Testis (tissue), 3 donors: ENCODE results near the gene RANBP9. TPM values are rescaled to one million over a fixed set of nuclear protein-coding genes. Genes with fewer than 3 reads are reported as not detected.

Experiments used
- DNase-seq: peaks from one replicate; pipeline ENCODE4 v3.0.0-alpha.2; 2019
- H3K27ac ChIP-seq, 2 donors: fragments of 200-600 bp; sonication (generic); one replicate each; pipeline ENCODE4 v1.5.1; 2019
- H3K27me3 ChIP-seq: fragments of 200-600 bp; sonication (generic); one replicate; pipeline ENCODE4 v1.5.1; 2019
- H3K36me3 ChIP-seq: fragments of 200-600 bp; sonication (generic); one replicate; pipeline ENCODE4 v1.5.1; 2017; ENCODE audit warnings: low read depth; ENCODE audit errors: missing control alignments
- H3K4me1 ChIP-seq: fragments of 200-600 bp; sonication (generic); one replicate; pipeline ENCODE4 v1.5.1; 2019
- H3K4me3 ChIP-seq, 2 donors: fragments of 200-600 bp; sonication (generic); one replicate each; pipeline ENCODE4 v1.5.1; 2017 to 2019
- H3K9me3 ChIP-seq: fragments of 200-600 bp; sonication (generic); one replicate; pipeline ENCODE4 v1.5.1; 2017
- CTCF ChIP-seq, 3 experiments: fragments of 450-650 bp in 2 of 3; fragments of 200-600 bp in 1 of 3; sonication (generic) in 1 of 3; IDR thresholded peaks; one replicate each; pipeline ENCODE4 v1.5.1; 2016 to 2019; ENCODE audit warnings: antibody characterized with exemption in 3 of 3, mild to moderate bottlenecking in 2 of 3, moderate library complexity in 1 of 3
- POLR2A ChIP-seq: fragments of 450-650 bp; IDR thresholded peaks from one replicate; pipeline ENCODE4 v1.6.1; 2017; ENCODE audit warnings: antibody characterized with exemption, mild to moderate bottlenecking, moderate library complexity
- WGBS, 2 donors: methylation state at CpG; one replicate each; pipeline ENCODE4 v1.1.5; 2018; 5-methylcytosine and 5-hydroxymethylcytosine counted together
- intact Hi-C: fragments of 100-400 bp; cut with DNase I; formaldehyde crosslinking; loops from one replicate; pipeline ENCODE4 v1.15.1; 2023; ENCODE audit warnings: low total_unique reads
- polyA plus RNA-seq: library from polyadenylated mRNA; stranded (reverse); fragments of 350-450 nt; fragmentation: Illumina TruSeq; extraction: RNeasy Lipid Tissue Mini Kit (QIAGEN cat#74804); gene quantifications from one replicate; pipeline ENCODE4 v1.2.3, GENCODE V29; 2014; ENCODE audit warnings: low read depth, low replicate concordance; ENCODE audit not compliant: insufficient read depth
- total RNA-seq, 2 donors: library from RNA; depleted of rRNA; stranded (reverse); fragments of >200 nt; gene quantifications; one replicate each; pipeline ENCODE4 v1.2.3, GENCODE V29; 2016

RANBP9 gene
- total and polyA plus RNA-seq, 3 donors from 2014 or later = 114 to 265 (median 131) TPM

DNA sequence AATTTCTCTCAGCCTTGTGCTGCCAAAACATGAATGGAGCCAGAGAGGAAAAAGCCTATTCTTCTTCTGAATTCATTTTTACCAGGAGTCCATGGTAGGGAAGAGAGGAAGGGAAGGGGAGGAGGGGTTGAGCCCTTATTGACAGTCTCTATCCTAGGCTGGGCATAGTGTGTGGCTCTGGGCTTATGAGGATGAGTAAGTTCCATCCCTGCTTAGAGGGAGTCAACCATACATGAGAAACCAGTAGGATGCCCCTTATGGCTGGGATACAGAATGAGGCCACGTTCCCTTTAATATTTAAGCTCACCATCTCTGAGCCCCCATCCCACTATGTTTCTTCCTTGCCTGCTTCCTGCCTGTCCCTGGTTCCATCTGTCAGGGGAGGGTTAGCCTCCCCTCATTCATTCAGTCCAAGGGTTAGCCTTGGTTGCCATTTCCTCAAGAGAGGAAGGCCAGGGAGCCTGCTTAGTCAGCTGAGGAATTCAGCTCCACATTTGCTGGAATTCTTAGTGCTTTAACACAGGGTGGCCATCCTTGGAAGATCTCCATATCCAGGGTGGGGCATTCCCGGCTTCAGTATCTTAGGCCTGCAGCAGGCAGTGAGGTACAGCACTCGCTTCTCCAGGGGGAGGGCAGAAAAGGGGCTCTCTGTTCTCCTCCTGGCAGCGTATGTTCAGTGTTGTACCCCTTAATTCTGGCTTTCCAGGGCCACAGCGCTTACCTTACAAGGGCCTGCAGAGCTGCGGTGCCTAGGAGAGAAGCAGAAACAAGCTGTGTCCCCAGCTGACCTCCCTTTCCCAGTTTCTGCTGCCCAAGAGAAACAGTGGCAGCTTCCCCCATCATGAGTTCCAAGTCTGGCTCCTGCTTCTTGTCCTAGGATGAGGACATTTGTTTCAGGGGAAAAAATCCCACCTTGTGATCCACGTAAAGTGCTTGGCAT, 124.8 kb downstream of the RANBP9 start:
- Histone ChIP-seq H3K27me3 (no peaks in the 10 kb centered on the region), H3K36me3 (no peaks in the 10 kb centered on the region), H3K27ac (no peak overlapping the region), H3K4me3 (no peak overlapping the region), H3K9me3 (no peaks in the 10 kb centered on the region), H3K4me1 (no peaks in the 10 kb centered on the region)
- TF ChIP-seq CTCF (IDR thresholded peaks at IDR 0.05) = no peak
- no peak for TF ChIP-seq POLR2A
- WGBS, 2 donors = 91 to 94% methylated on average over 5 to 7 of the region's 7 CpGs
- intact Hi-C loops = no loop called here
- no peak for DNase-seq

DNA sequence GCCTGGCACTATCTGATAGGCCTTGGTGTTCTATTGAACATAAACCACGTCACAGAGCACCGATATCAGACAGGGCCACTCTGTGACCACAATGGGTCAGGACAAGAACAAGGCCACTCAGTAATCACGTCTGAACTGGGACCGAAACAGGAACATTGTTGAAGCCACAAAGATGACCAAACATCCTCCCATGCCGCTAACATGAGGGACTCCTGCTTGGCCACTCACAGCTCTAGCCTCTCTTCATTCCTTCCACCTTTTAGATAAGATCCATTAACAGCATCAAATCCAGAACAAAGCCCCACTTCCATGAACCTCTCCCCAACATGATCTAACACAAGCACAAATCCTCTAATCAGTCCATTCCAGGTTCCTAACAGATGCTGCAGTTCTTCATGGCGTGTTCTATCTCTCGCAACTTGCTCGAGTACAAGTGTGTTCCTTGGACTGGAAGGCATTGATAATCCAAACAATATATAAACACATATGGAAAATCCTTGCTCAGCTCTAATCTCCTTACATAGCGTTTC, 129.9 kb downstream of the RANBP9 start:
- no peaks in the 10 kb centered on the region for H3K27me3 ChIP-seq
- 71 to 81% methylated on average over 9 of the region's 9 CpGs for WGBS, 2 donors
- intact Hi-C loops = no loop called here
- no peak for DNase-seq
- H3K36me3 ChIP-seq = no peaks in the 10 kb centered on the region
- H3K9me3 ChIP-seq = no peaks in the 10 kb centered on the region
- H3K4me3 ChIP-seq = no peak overlapping the region
- no peak overlapping the region for H3K27ac ChIP-seq
- no peaks in the 10 kb centered on the region for H3K4me1 ChIP-seq
- no peak for TF ChIP-seq POLR2A
- TF ChIP-seq CTCF (IDR thresholded peaks at IDR 0.05) = no peak

- H3K4me3 ChIP-seq = no peak overlapping the region
- intact Hi-C loops = no loop called here
Observed at GRCh38 chr6:13579911-13580310, 131.7 kb downstream of the RANBP9 start.

GRCh38 chr6:13577926-13578325, 133.7 kb downstream of the RANBP9 start:
- no peaks in the 10 kb centered on the region for H3K27me3 ChIP-seq
- 92% methylated on average over 3 of the region's 3 CpGs for WGBS, 2 donors
- TF ChIP-seq POLR2A (no peak), CTCF (IDR thresholded peaks at IDR 0.05) (no peak)
- DNase-seq = no peak
- H3K4me3 ChIP-seq = no peak overlapping the region
- H3K27ac ChIP-seq = no peak overlapping the region
- peaks cover 9% of the 10 kb centered on the region for H3K4me1 ChIP-seq
- no peaks in the 10 kb centered on the region for H3K36me3 ChIP-seq
- intact Hi-C loops = no loop called here
- no peaks in the 10 kb centered on the region for H3K9me3 ChIP-seq

More at GRCh38 chr6:13579911-13580310, 131.7 kb downstream of the RANBP9 start:
- H3K27me3 ChIP-seq = no peaks in the 10 kb centered on the region
- DNase-seq = no peak
- H3K36me3 ChIP-seq = no peaks in the 10 kb centered on the region
- H3K4me1 ChIP-seq = peaks cover 4% of the 10 kb centered on the region
- no peak overlapping the region for H3K27ac ChIP-seq
- 55 to 74% methylated on average over 1 of the region's 1 CpG for WGBS, 2 donors
- no peaks in the 10 kb centered on the region for H3K9me3 ChIP-seq
- TF ChIP-seq POLR2A (no peak), CTCF (IDR thresholded peaks at IDR 0.05) (no peak)
